Liver (tissue), 2 donors: Measurements from ENCODE around the gene CYP2W1.

Source experiments
- CTCF ChIP-seq: fragments of 150-350 bp; IDR thresholded peaks from 2 replicates; pipeline ENCODE4 v1.5.1; 2017; ENCODE audit warnings: improper control_type of control experiment, low read depth, low read length; ENCODE audit not compliant: missing input control
- MAX ChIP-seq: IDR thresholded peaks from 2 replicates; pipeline ENCODE4 v1.6.1; 2016; ENCODE audit warnings: antibody characterized with exemption
- donor health status: healthy.

- TF ChIP-seq MAX = no peak
- TF ChIP-seq CTCF = no peak
These were observed 45.0 kb upstream of the CYP2W1 start for GRCh38 chr7:937856-938484.
